K562 (cell line): ENCODE measurements around the gene RNF151. TPM values are rescaled to one million over a fixed set of nuclear protein-coding genes. Genes with fewer than 3 reads are reported as not detected.

Source experiments
- ARID1B ChIP-seq: fragments of 450-650 bp; IDR thresholded peaks from 2 replicates; pipeline ENCODE4 v1.6.1; 2016; ENCODE audit warnings: antibody characterized with exemption, mild to moderate bottlenecking, inconsistent platforms
- ASH1L ChIP-seq: fragments of 450-650 bp; IDR thresholded peaks from 2 replicates; pipeline ENCODE4 v1.6.1; 2018; ENCODE audit warnings: borderline replicate concordance, mild to moderate bottlenecking, low read depth; ENCODE audit not compliant: partially characterized antibody
- BRCA1 ChIP-seq, 2 experiments: fragments of 450-650 bp in 1 of 2; sonication (generic) in 1 of 2; formaldehyde crosslinking in 1 of 2; IDR thresholded peaks; 2 replicates each; pipeline versions ENCODE4 v1.5.0 to v1.6.1; 2017 to 2020; ENCODE audit warnings: mild to moderate bottlenecking in 1 of 2, missing genetic modification reagents in 1 of 2
- CHCHD3 ChIP-seq: fragments of 250-450 bp; sonication (Bioruptor Pico); IDR thresholded peaks from 2 replicates; pipeline ENCODE4 v2.1.2; 2022; ENCODE audit warnings: mild to moderate bottlenecking
- E2F3 ChIP-seq: fragments of 250-450 bp; sonication (Bioruptor Pico); IDR thresholded peaks from 2 replicates; pipeline ENCODE4 v1.4.0; 2020; ENCODE audit warnings: mild to moderate bottlenecking
- ESRRB ChIP-seq: fragments of 250-450 bp; sonication (Bioruptor Pico); IDR thresholded peaks from 2 replicates; pipeline ENCODE4 v1.5.0; 2020; ENCODE audit warnings: mild to moderate bottlenecking, moderate library complexity, borderline replicate concordance
- FIP1L1 ChIP-seq: fragments of 200-400 bp; formaldehyde crosslinking; IDR thresholded peaks from 2 replicates; pipeline ENCODE4 v1.6.1; 2018; ENCODE audit warnings: mild to moderate bottlenecking, low read depth, low read length; ENCODE audit not compliant: poor library complexity, severe bottlenecking
- KAT8 ChIP-seq: fragments of 450-650 bp; IDR thresholded peaks from 2 replicates; pipeline ENCODE4 v1.6.1; 2016; ENCODE audit warnings: low read depth, mild to moderate bottlenecking
- PHF20 ChIP-seq: fragments of 450-650 bp; IDR thresholded peaks from 2 replicates; pipeline ENCODE4 v1.6.1; 2018; ENCODE audit not compliant: partially characterized antibody
- PHF8 ChIP-seq: fragments of 200-600 bp; sonication (generic); IDR thresholded peaks from 2 replicates; pipeline ENCODE4 v1.6.1; 2012; ENCODE audit warnings: mixed run types, mild to moderate bottlenecking, inconsistent platforms, low read length, moderate library complexity, borderline replicate concordance
- POLR2B ChIP-seq: fragments of 450-650 bp; IDR thresholded peaks from 2 replicates; pipeline ENCODE4 v1.6.1; 2018; ENCODE audit warnings: low read depth; ENCODE audit not compliant: partially characterized antibody
- RBM14 ChIP-seq: fragments of 200-400 bp; formaldehyde crosslinking; IDR thresholded peaks from 2 replicates; pipeline ENCODE4 v1.6.1; 2018; ENCODE audit warnings: low read depth, mild to moderate bottlenecking, low read length, moderate library complexity, borderline replicate concordance; ENCODE audit not compliant: insufficient read depth
- SIX5 ChIP-seq, 2 experiments: IDR thresholded peaks; 2 replicates each; pipeline ENCODE4 v1.6.1; 2011; ENCODE audit warnings: low read length in 2 of 2, borderline replicate concordance in 1 of 2, low read depth in 1 of 2, mild to moderate bottlenecking in 1 of 2, moderate library complexity in 1 of 2; ENCODE audit not compliant: insufficient read depth in 1 of 2
- TCFL5 ChIP-seq: fragments of 250-450 bp; sonication (Bioruptor Pico); conservative IDR thresholded peaks from 2 replicates; pipeline ENCODE4 v1.6.1; 2021; ENCODE audit warnings: mild to moderate bottlenecking, moderate library complexity, matching md5 sums
- ZMIZ1 ChIP-seq, 2 experiments: fragments of 150-350 bp in 1 of 2; IDR thresholded peaks; 2 replicates each; pipeline ENCODE4 v1.6.1; 2012 to 2016; ENCODE audit warnings: low read depth in 2 of 2, low read length in 2 of 2, mild to moderate bottlenecking in 1 of 2, moderate library complexity in 1 of 2
- ZNF232 ChIP-seq: sonication (generic); formaldehyde crosslinking; IDR thresholded peaks from 2 replicates; pipeline ENCODE4 v1.8.0; 2022; ENCODE audit warnings: mild to moderate bottlenecking, missing genetic modification reagents
- ZNF24 ChIP-seq: fragments of 450-650 bp; IDR thresholded peaks from 2 replicates; pipeline ENCODE4 v1.6.1; 2016
- ZNF384 ChIP-seq: IDR thresholded peaks from 2 replicates; pipeline ENCODE4 v1.6.1; 2012; ENCODE audit warnings: low read depth, low read length, improper control_type of control experiment
- ZNF707 ChIP-seq: fragments of 250-450 bp; sonication (Bioruptor Pico); conservative IDR thresholded peaks from 2 replicates; pipeline ENCODE4 v1.8.0; 2022; ENCODE audit warnings: inconsistent platforms, mild to moderate bottlenecking, moderate library complexity
- ZNF76 ChIP-seq: fragments of 250-450 bp; sonication (Bioruptor Pico); IDR thresholded peaks from 2 replicates; pipeline ENCODE4 v1.4.0; 2020; ENCODE audit warnings: mild to moderate bottlenecking, moderate library complexity, borderline replicate concordance
- ZSCAN29 ChIP-seq: fragments of 450-650 bp; IDR thresholded peaks from 2 replicates; pipeline ENCODE4 v1.6.1; 2017
- polyA plus RNA-seq, 8 experiments: library from polyadenylated mRNA; depleted of rRNA in 4 of 8; stranded (reverse) in 5 of 8; unstranded in 3 of 8; fragments of >200 nt; fragmentation: Nextera tagmentation in 2 of 8; fragmentation: Illumina TruSeq in 1 of 8; extraction: Ambion mirVana in 2 of 8; extraction: Trizol in 1 of 8; gene quantifications; 2 replicates each; pipeline versions ENCODE4 v1.2.1 to v1.2.3, GENCODE V29; 2011 to 2014; ENCODE audit warnings: inconsistent platforms in 1 of 8, missing spikeins in 1 of 8
- total RNA-seq, 7 experiments: library from RNA; depleted of rRNA in 6 of 7; stranded (reverse); fragments of >200 nt in 6 of 7; fragmentation: Illumina TruSeq in 2 of 7; extraction: Trizol in 2 of 7; gene quantifications; 2 replicates each; pipeline versions ENCODE4 v1.2.1 to v1.2.3, GENCODE V29; 2011 to 2021; ENCODE audit warnings: low replicate concordance in 1 of 7
- TF ChIP-seq, protein P1 (sequence below): sonication (generic); formaldehyde crosslinking; IDR thresholded peaks from 2 replicates; pipeline ENCODE4 v1.8.1; 2023; ENCODE audit warnings: mild to moderate bottlenecking, missing genetic modification reagents

Gene RNF151
- total and polyA plus RNA-seq, 9 of the 15 experiments (the other 6 are each of a cell fraction or from before 2014, with no cell fraction given): not detected

DNA sequence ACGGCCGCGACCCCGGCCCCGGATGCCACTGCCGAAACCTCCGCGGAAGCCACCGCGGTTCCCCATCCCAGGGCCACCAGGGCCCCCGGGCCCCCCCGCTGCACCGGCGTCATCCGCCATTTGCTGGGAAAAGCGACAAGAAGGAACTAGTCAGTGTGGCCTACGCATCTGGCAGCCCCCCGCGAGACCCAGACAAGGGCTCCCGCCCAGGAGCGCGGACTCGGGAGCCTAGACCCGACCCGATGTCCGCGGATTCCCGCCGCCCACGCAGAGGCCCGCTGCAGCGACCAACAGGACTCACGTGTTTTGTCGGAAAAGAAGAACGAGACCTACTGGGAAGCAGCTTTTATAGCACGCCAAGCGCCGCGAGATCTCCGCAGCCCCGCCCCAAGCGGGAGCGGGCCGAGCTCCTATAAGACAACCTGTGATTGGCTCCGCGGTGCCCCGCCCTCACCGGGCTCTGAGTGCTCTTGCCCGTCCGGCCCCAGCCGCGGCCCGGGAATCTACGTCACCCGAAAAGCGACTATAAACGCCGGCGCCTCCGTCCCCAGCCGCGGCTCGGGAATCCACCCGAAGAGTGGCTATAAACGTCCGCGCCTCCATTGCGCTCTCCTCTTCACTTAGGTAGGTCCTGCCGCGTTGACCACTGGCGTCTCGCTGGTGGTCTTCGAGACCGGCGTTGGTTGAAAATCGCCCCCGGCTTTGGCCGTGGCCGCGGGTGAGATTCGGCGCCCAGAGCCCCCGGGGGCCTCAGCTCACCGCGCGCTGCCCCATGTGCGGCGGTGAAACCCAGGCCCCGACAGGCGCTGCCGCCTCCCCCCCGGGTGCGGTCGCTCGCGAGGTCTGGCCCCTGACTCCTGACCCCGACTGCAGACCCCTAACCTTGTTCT lies 1.9 kb upstream of the RNF151 start, which contains the start of gene RPS2 (continued):
- no peak for TF ChIP-seq ZNF384
- TF ChIP-seq FIP1L1: peak; percentile 96
- 0 out of 2 replicates have a peak, but pooled peaks have one; percentile 56 for TF ChIP-seq ESRRB
- no peak for TF ChIP-seq TCFL5 (CRISPR knock-in tag)
- peak; percentile 88 for TF ChIP-seq PHF20
- TF ChIP-seq ZNF76: no peak
- peak; percentile 100 for TF ChIP-seq POLR2B
- TF ChIP-seq PHF8: peak; percentile 94
- TF ChIP-seq ARID1B: peak; percentile 41; the same call in 1 of the 2 replicates
- no peak for TF ChIP-seq ASH1L
- no peak for TF ChIP-seq KAT8
- TF ChIP-seq ZMIZ1 (IDR thresholded peaks at IDR 0.05; ENCODE audit: low read depth in 2 of 2, low read length in 2 of 2): peak in 1 of 2 experiments; percentile 88; a peak in 2 of 4 replicates
- TF ChIP-seq ZNF232: no peak
- peak; percentile 54; the same call in 1 of the 2 replicates for TF ChIP-seq ZNF707 (CRISPR knock-in tag)
- no peak for TF ChIP-seq ZNF24
- peak; percentile 96; the same call in 1 of the 2 replicates for TF ChIP-seq RBM14
- TF ChIP-seq CHCHD3 (CRISPR knock-in tag): 0 out of 2 replicates have a peak, but pooled peaks have one; percentile 7
- TF ChIP-seq, protein P1, sequence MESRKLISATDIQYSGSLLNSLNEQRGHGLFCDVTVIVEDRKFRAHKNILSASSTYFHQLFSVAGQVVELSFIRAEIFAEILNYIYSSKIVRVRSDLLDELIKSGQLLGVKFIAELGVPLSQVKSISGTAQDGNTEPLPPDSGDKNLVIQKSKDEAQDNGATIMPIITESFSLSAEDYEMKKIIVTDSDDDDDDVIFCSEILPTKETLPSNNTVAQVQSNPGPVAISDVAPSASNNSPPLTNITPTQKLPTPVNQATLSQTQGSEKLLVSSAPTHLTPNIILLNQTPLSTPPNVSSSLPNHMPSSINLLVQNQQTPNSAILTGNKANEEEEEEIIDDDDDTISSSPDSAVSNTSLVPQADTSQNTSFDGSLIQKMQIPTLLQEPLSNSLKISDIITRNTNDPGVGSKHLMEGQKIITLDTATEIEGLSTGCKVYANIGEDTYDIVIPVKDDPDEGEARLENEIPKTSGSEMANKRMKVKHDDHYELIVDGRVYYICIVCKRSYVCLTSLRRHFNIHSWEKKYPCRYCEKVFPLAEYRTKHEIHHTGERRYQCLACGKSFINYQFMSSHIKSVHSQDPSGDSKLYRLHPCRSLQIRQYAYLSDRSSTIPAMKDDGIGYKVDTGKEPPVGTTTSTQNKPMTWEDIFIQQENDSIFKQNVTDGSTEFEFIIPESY (CRISPR knock-in tag): 0 out of 2 replicates have a peak, but pooled peaks have one; percentile 11
- no peak; a peak in 1 of 4 replicates for TF ChIP-seq SIX5 (IDR thresholded peaks at IDR 0.05; ENCODE audit: borderline replicate concordance in 1 of 2, insufficient read depth in 1 of 2, low read depth in 1 of 2, low read length in 2 of 2)
- no peak for TF ChIP-seq BRCA1 (IDR thresholded peaks at IDR 0.05)
- peak; percentile 57; the same call in 1 of the 2 replicates for TF ChIP-seq BRCA1 (CRISPR knock-in tag; IDR thresholded peaks at IDR 0.05)
- TF ChIP-seq E2F3 (CRISPR knock-in tag): 0 out of 2 replicates have a peak, but pooled peaks have one; percentile 17
- TF ChIP-seq ZSCAN29: no peak
